CD4-positive, alpha-beta memory T cell (primary cell): ENCODE measurements around the gene KDM5D. TPM values are rescaled to one million over a fixed set of nuclear protein-coding genes. Genes with fewer than 3 reads are reported as not detected.

Experiments
- CTCF ChIA-PET: fragments of 350-600 bp; sonication (Branson Sonifier 250); formaldehyde crosslinking; loops from one replicate; lab custom pipeline; 2021; ENCODE audit warnings: inconsistent platforms; ENCODE audit not compliant: partially characterized antibody; lab: Charles Lee
- POLR2A ChIA-PET: fragments of 350-600 bp; sonication (Branson Sonifier 250); formaldehyde crosslinking; loops from one replicate; lab custom pipeline; 2021; ENCODE audit not compliant: partially characterized antibody; lab: Charles Lee
- DNase-seq, 5 donors: peaks; one replicate each; pipeline versions ENCODE4 v3.0.0 to v3.0.0-alpha.2; 2020 to 2022; ENCODE audit warnings: mixed read lengths in 1 of 5
- H3K27ac ChIP-seq: one replicate; pipeline ENCODE4 v1.7.0; 2013; ENCODE audit warnings: low read depth, low read length
- H3K27me3 ChIP-seq: 2 replicates; pipeline ENCODE4 v1.7.0; 2013; ENCODE audit warnings: mild to moderate bottlenecking, low read length, moderate library complexity; ENCODE audit not compliant: insufficient read depth
- H3K36me3 ChIP-seq: 2 replicates; pipeline ENCODE4 v1.7.0; 2013; ENCODE audit warnings: mild to moderate bottlenecking, low read length, moderate library complexity; ENCODE audit not compliant: insufficient read depth
- H3K4me1 ChIP-seq: 2 replicates; pipeline ENCODE4 v1.7.0; 2013; ENCODE audit warnings: mild to moderate bottlenecking, low read length, moderate library complexity; ENCODE audit not compliant: insufficient read depth
- H3K4me3 ChIP-seq, 2 donors: one replicate each; pipeline ENCODE4 v1.7.0; 2013; ENCODE audit warnings: low read length in 2 of 2, mild to moderate bottlenecking in 1 of 2
- H3K9me3 ChIP-seq, 2 donors: one replicate each; pipeline ENCODE4 v1.7.0; 2013; ENCODE audit warnings: low read length in 2 of 2, control low read depth in 1 of 2; ENCODE audit not compliant: control insufficient read depth in 1 of 2
- H3K27ac Mint-ChIP-seq, 7 donors: one replicate each; pipeline ENCODE4 v1.8.0; 2020 to 2021; ENCODE audit warnings: mixed read lengths in 7 of 7, mild to moderate bottlenecking in 6 of 7, inconsistent platforms in 3 of 7, moderate library complexity in 3 of 7
- H3K27me3 Mint-ChIP-seq, 2 donors: one replicate each; pipeline ENCODE4 v1.8.0; 2020 to 2021; ENCODE audit warnings: mixed read lengths in 2 of 2
- H3K36me3 Mint-ChIP-seq, 2 donors: one replicate each; pipeline ENCODE4 v1.8.0; 2020 to 2021; ENCODE audit warnings: mixed read lengths in 2 of 2, inconsistent platforms in 1 of 2, mild to moderate bottlenecking in 1 of 2
- H3K4me1 Mint-ChIP-seq, 4 donors: one replicate each; pipeline ENCODE4 v1.8.0; 2020 to 2021; ENCODE audit warnings: mixed read lengths in 4 of 4, mild to moderate bottlenecking in 1 of 4
- H3K4me3 Mint-ChIP-seq, 8 donors: one replicate each; pipeline ENCODE4 v1.8.0; 2020 to 2021; ENCODE audit warnings: mixed read lengths in 8 of 8, mild to moderate bottlenecking in 7 of 8, moderate library complexity in 6 of 8, inconsistent platforms in 3 of 8
- H3K9me3 Mint-ChIP-seq, 8 donors: one replicate each; pipeline ENCODE4 v1.8.0; 2020 to 2021; ENCODE audit warnings: mixed read lengths in 8 of 8, mild to moderate bottlenecking in 5 of 8, inconsistent platforms in 3 of 8, moderate library complexity in 1 of 8
- intact Hi-C: fragments of 100-400 bp; cut with micrococcal nuclease; formaldehyde crosslinking; loops from one replicate; pipeline ENCODE4 v1.15.1; 2023
- polyA plus RNA-seq, 2 donors: library from polyadenylated mRNA; unstranded; fragments of 300-500 nt; fragmentation: Illumina TruSeq; gene quantifications; one replicate each; pipeline ENCODE4 v1.2.3, GENCODE V29; 2021
- total RNA-seq, 2 experiments: library from RNA; stranded (reverse); gene quantifications; one replicate each; pipeline ENCODE4 v1.2.3, GENCODE V29; 2021

The KDM5D gene
- total and polyA plus RNA-seq, 4 experiments from 2014 or later: 207 to 215 TPM; not detected in 2

DNA sequence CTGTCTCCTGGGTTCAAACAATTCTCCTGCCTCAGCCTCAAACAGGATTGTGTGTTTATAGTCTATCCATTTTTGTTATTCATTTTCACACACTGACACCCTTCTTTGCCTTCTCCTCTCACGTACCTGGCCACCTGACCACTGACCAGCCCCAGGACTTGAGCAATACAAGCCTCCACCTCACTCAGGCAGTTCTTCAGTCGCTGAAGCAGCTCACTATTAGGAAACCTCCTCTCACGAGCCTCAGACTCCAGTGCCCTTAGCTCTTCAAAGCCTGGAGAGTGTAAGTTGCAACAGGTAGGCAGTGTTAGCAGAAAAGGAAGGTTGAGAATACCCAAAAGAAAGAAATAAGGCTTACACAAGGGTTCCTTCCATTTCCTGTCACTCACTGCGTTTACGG is 29.3 kb downstream of the KDM5D start:
- Mint-ChIP-seq H3K27ac (no peak overlapping the region), H3K4me3 (no peak overlapping the region), H3K4me1 (peaks cover 0 to 12% (median 3%) of the 10 kb centered on the region in 4 donors), H3K27me3 (no peaks in the 10 kb centered on the region), H3K9me3 (no peaks in the 10 kb centered on the region), H3K36me3 (peaks cover 0 to 60% of the 10 kb centered on the region in 2 donors)
- intact Hi-C loops: no loop called here
- Histone ChIP-seq H3K4me3 (no peak overlapping the region), H3K9me3 (no peaks in the 10 kb centered on the region), H3K4me1 (no peaks in the 10 kb centered on the region), H3K27me3 (no peaks in the 10 kb centered on the region), H3K27ac (no peak overlapping the region), H3K36me3 (peaks cover 28% of the 10 kb centered on the region)
- no peak for DNase-seq
- ChIA-PET POLR2A (no interaction called here), CTCF (no interaction called here)

DNA sequence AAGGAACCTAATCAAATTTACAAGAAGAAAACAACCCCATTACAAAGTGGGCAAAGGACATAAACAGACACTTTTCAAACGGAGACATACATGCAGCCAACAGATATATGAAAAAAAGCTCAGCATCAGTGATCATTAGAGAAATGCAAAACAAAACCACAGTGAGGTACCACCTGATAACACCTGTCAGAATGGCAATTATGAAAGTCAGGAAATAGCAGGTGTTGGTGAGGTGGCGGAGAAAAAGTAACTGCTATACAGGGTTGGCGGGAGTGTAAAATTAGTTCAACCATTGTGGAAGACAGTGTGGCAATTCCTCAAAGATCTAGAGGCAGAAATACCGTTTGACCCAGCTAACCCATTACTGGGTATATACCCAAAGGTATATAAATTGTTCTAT is 31.1 kb downstream of the KDM5D start:
- H3K36me3 ChIP-seq: peaks cover 39% of the 10 kb centered on the region
- no peaks in the 10 kb centered on the region for H3K27me3 ChIP-seq
- Mint-ChIP-seq H3K9me3 (no peaks in the 10 kb centered on the region), H3K36me3 (peaks cover 0 to 69% of the 10 kb centered on the region in 2 donors), H3K4me3 (no peak overlapping the region), H3K27me3 (no peaks in the 10 kb centered on the region), H3K27ac (no peak overlapping the region), H3K4me1 (peaks cover 0 to 12% (median 3%) of the 10 kb centered on the region in 4 donors)
- ChIA-PET POLR2A (interaction anchor here (1.0 kb wide), 1 partner anchor 31 kb away, joined by 4 read pairs; the partner anchor contains the start of gene KDM5D), CTCF (no interaction called here)
- H3K9me3 ChIP-seq: no peaks in the 10 kb centered on the region
- no peak overlapping the region for H3K4me3 ChIP-seq
- no peak for DNase-seq
- no peak overlapping the region for H3K27ac ChIP-seq
- no peaks in the 10 kb centered on the region for H3K4me1 ChIP-seq
- intact Hi-C loops: loop anchor here (5.0 kb wide), 1 partner anchor 281 kb away; no protein-coding TSS in a partner anchor

DNA sequence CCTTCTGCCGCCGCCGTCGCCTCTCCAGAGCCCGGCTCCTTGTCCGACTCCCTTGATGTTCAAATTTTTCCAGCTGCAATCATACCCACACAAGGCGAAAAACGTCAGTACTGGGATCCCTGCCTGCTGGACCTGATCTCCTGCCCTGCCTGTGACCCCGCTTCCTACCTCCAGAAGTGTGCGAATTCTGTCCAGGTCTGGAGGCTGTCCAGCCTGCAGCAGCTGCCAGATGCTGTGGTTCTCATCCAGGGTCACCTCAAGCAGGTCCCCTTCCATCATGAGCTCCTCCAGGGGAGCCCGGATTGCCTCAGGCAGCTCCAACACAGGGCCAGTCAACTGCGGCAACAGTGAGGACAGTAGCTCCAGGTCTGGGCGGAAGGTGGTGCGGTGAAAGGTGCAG is 38.3 kb downstream of the KDM5D start:
- no peak overlapping the region for H3K27ac Mint-ChIP-seq
- peaks cover 31% of the 10 kb centered on the region for H3K36me3 ChIP-seq
- intact Hi-C loops: no loop called here

DNA sequence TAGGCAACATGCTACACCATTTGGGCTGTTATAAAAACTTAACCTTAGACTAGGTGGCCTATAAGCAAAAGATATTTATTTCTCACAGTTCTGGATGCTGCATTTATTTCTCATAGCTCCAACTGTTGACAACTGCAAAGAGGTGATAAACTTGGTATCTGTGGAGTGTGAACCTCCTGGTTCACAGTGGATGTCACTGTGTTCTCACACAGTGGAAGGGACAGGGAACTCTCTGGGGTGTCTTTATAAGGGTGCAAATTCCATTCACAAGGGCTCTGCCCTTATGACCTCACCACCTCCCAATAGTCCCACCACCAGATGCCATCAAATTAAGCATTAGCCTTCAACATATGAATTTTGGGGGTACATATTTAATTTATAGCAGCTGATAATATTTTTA is 46.0 kb downstream of the KDM5D start:
- Histone ChIP-seq H3K27me3 (no peaks in the 10 kb centered on the region), H3K4me3 (no peak overlapping the region), H3K9me3 (no peaks in the 10 kb centered on the region), H3K27ac (no peak overlapping the region), H3K4me1 (no peaks in the 10 kb centered on the region), H3K36me3 (no peaks in the 10 kb centered on the region)
- Mint-ChIP-seq H3K4me1 (no peaks in the 10 kb centered on the region), H3K27ac (no peak overlapping the region), H3K36me3 (peaks cover 0 to 78% of the 10 kb centered on the region in 2 donors), H3K9me3 (no peaks in the 10 kb centered on the region), H3K4me3 (no peak overlapping the region), H3K27me3 (no peaks in the 10 kb centered on the region)
- POLR2A ChIA-PET: no interaction called here
- intact Hi-C loops: no loop called here
- DNase-seq: no peak
- CTCF ChIA-PET: no interaction called here

More for the DNA sequence above, 38.3 kb downstream of the KDM5D start:
- Histone ChIP-seq H3K9me3 (no peaks in the 10 kb centered on the region), H3K4me1 (no peaks in the 10 kb centered on the region), H3K27me3 (no peaks in the 10 kb centered on the region), H3K4me3 (no peak overlapping the region), H3K27ac (no peak overlapping the region)
- no peak overlapping the region for H3K4me3 Mint-ChIP-seq
- DNase-seq: no peak
- POLR2A ChIA-PET: no interaction called here
- peaks cover 0 to 87% of the 10 kb centered on the region in 2 donors for H3K36me3 Mint-ChIP-seq
- H3K27me3 Mint-ChIP-seq: no peaks in the 10 kb centered on the region
- H3K9me3 Mint-ChIP-seq: no peaks in the 10 kb centered on the region
- CTCF ChIA-PET: no interaction called here
- no peaks in the 10 kb centered on the region for H3K4me1 Mint-ChIP-seq

DNA sequence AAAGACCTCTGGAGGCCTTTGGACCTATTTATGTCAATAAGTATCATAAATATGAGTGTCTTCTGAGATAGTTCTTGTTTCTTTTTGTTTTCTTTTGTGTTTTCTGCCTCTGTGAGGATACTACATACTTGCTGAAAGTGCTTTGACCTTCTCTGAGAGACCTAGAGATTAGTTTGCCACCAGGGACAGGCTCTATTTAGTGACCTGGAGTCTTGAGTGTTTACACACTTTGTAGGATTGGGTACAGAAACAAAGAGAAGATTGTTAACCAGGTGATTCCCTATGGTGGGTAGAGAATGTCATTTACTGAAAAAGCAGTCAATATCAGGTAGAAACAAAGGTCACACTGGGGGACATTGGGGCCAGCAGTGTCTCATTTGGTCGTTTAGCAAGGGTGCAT is 63.7 kb downstream of the KDM5D start:
- intact Hi-C loops: no loop called here
- ChIA-PET POLR2A (no interaction called here), CTCF (no interaction called here)
- Histone ChIP-seq H3K4me1 (no peaks in the 10 kb centered on the region), H3K9me3 (peaks cover 0 to 5% of the 10 kb centered on the region in 2 donors), H3K4me3 (no peak overlapping the region), H3K27ac (no peak overlapping the region), H3K27me3 (no peaks in the 10 kb centered on the region), H3K36me3 (no peaks in the 10 kb centered on the region)
- no peaks in the 10 kb centered on the region for H3K27me3 Mint-ChIP-seq
- DNase-seq: no peak
- no peak overlapping the region for H3K27ac Mint-ChIP-seq
- H3K4me1 Mint-ChIP-seq: no peaks in the 10 kb centered on the region
- H3K9me3 Mint-ChIP-seq: no peaks in the 10 kb centered on the region
- no peak overlapping the region for H3K4me3 Mint-ChIP-seq
- peaks cover 0 to 1% of the 10 kb centered on the region in 2 donors for H3K36me3 Mint-ChIP-seq
